IMR-90 (cell line): ENCODE measurements around the gene FBXO4. TPM values are rescaled to one million over a fixed set of nuclear protein-coding genes. Genes with fewer than 3 reads are reported as not detected.

Source experiments
- ATAC-seq: fragments of 200-7000 bp; cut with Tn5 transposase; 2 replicates; pipeline ENCODE4 v1.9.1; 2020; ENCODE audit warnings: low read depth, mild to moderate bottlenecking, moderate library complexity
- BruUV-seq: library from RNA; stranded (reverse); fragments of 400-500 nt; replicated peaks from 2 replicates; lab custom pipeline; 2021; lab: Mats Ljungman, UMichigan
- CTCF ChIA-PET: fragments of 300-600 bp; formaldehyde crosslinking; extraction: SDS; loops from one replicate; lab custom pipeline; 2021; ENCODE audit warnings: antibody characterized with exemption; lab: Yijun Ruan, JAX
- POLR2A ChIA-PET: fragments of 300-600 bp; sonication (Branson Sonifier 250); formaldehyde crosslinking; loops from one replicate; lab custom pipeline; 2022; ENCODE audit warnings: antibody characterized with exemption; ENCODE audit not compliant: unreplicated experiment; lab: Charles Lee
- DNase-seq: peaks from one replicate; pipeline ENCODE4 v3.0.0; 2013
- H2AFZ ChIP-seq: replicated peaks from 2 replicates; pipeline ENCODE3; 2013; ENCODE audit warnings: low read length, mild to moderate bottlenecking; ENCODE audit not compliant: poor library complexity
- H2AK5ac ChIP-seq: 2 replicates; pipeline ENCODE4 v1.6.1; 2013; ENCODE audit warnings: low read depth, low read length, inconsistent platforms
- H2AK9ac ChIP-seq: replicated peaks from 2 replicates; pipeline ENCODE3; 2013; ENCODE audit warnings: mild to moderate bottlenecking, low read depth, low read length, moderate library complexity; ENCODE audit not compliant: poor library complexity
- H2BK120ac ChIP-seq: 2 replicates; pipeline ENCODE4 v1.6.1; 2013; ENCODE audit warnings: low read depth, low read length, inconsistent platforms
- H2BK15ac ChIP-seq: 3 replicates; pipeline ENCODE4 v1.6.1; 2013; ENCODE audit warnings: low read depth, low read length, inconsistent platforms
- H2BK20ac ChIP-seq: 2 replicates; pipeline ENCODE4 v1.6.1; 2013; ENCODE audit warnings: low read depth, mild to moderate bottlenecking, inconsistent platforms, low read length, moderate library complexity
- H2BK5ac ChIP-seq: 2 replicates; pipeline ENCODE4 v1.6.1; 2013; ENCODE audit warnings: mild to moderate bottlenecking, low read depth, low read length, inconsistent platforms; ENCODE audit not compliant: poor library complexity, severe bottlenecking
- H3K14ac ChIP-seq: replicated peaks from 2 replicates; pipeline ENCODE4 v1.6.1; 2013; ENCODE audit warnings: low read depth, low read length, inconsistent platforms
- H3K18ac ChIP-seq: 2 replicates; pipeline ENCODE4 v1.6.1; 2013; ENCODE audit warnings: low read depth, low read length, control low read depth
- H3K23ac ChIP-seq: 2 replicates; pipeline ENCODE4 v1.6.1; 2013; ENCODE audit warnings: low read depth, low read length, inconsistent platforms
- H3K27ac ChIP-seq: 2 replicates; pipeline ENCODE4 v1.5.1; 2013; ENCODE audit warnings: mild to moderate bottlenecking, control low read depth, low read length; ENCODE audit not compliant: insufficient read depth
- H3K27me3 ChIP-seq: 2 replicates; pipeline ENCODE4 v1.6.1; 2013; ENCODE audit warnings: low read length; ENCODE audit not compliant: control insufficient read depth, insufficient read depth
- H3K36me3 ChIP-seq: 2 replicates; pipeline ENCODE4 v1.6.1; 2013; ENCODE audit warnings: low read length, mixed read lengths; ENCODE audit not compliant: control insufficient read depth, insufficient read depth
- H3K4ac ChIP-seq: 2 replicates; pipeline ENCODE4 v1.6.1; 2013; ENCODE audit warnings: low read depth, low read length, inconsistent platforms
- H3K4me1 ChIP-seq: 2 replicates; pipeline ENCODE4 v1.6.1; 2013; ENCODE audit warnings: low read length, mixed read lengths; ENCODE audit not compliant: control insufficient read depth, insufficient read depth
- H3K4me2 ChIP-seq: 2 replicates; pipeline ENCODE4 v1.6.1; 2013; ENCODE audit warnings: low read depth, mild to moderate bottlenecking, control low read depth, low read length, moderate library complexity
- H3K4me3 ChIP-seq: 2 replicates; pipeline ENCODE4 v1.5.1; 2013; ENCODE audit warnings: low read depth, mild to moderate bottlenecking, control low read depth, low read length, moderate library complexity; ENCODE audit not compliant: insufficient read depth
- H3K56ac ChIP-seq: 2 replicates; pipeline ENCODE4 v1.6.1; 2013; ENCODE audit warnings: low read length, inconsistent platforms; ENCODE audit not compliant: insufficient read depth; ENCODE audit errors: extremely low read depth
- H3K79me1 ChIP-seq, 2 experiments: 2 replicates each; pipeline ENCODE4 v1.6.1; 2013; ENCODE audit warnings: low read length in 2 of 2, inconsistent platforms in 1 of 2, low read depth in 1 of 2
- H3K9ac ChIP-seq: 2 replicates; pipeline ENCODE4 v1.6.1; 2013; ENCODE audit warnings: low read depth, low read length, control low read depth
- H3K9me1 ChIP-seq: 2 replicates; pipeline ENCODE4 v1.6.1; 2013; ENCODE audit warnings: low read length, inconsistent platforms; ENCODE audit not compliant: insufficient read depth
- H3K9me3 ChIP-seq: 2 replicates; pipeline ENCODE4 v1.6.1; 2013; ENCODE audit warnings: low read length; ENCODE audit not compliant: control insufficient read depth, insufficient read depth
- H4K20me1 ChIP-seq: 2 replicates; pipeline ENCODE4 v1.6.1; 2013; ENCODE audit warnings: low read length, inconsistent platforms; ENCODE audit not compliant: insufficient read depth
- H4K5ac ChIP-seq: 2 replicates; pipeline ENCODE4 v1.6.1; 2013; ENCODE audit warnings: mild to moderate bottlenecking, low read depth, low read length, control low read depth
- H4K8ac ChIP-seq, 2 experiments: 2 replicates each; pipeline ENCODE4 v1.6.1; 2013; ENCODE audit warnings: low read depth in 2 of 2, low read length in 2 of 2, control low read depth in 1 of 2, inconsistent platforms in 1 of 2
- H4K91ac ChIP-seq: 2 replicates; pipeline ENCODE4 v1.6.1; 2013; ENCODE audit warnings: low read depth, low read length, inconsistent platforms; ENCODE audit not compliant: insufficient read depth
- MAFK ChIP-seq: IDR thresholded peaks from 2 replicates; pipeline ENCODE4 v1.6.1; 2012; ENCODE audit warnings: low read depth, low read length, improper control_type of control experiment
- POLR2A ChIP-seq: IDR thresholded peaks from 2 replicates; pipeline ENCODE4 v1.6.1; 2012; ENCODE audit warnings: mild to moderate bottlenecking, low read depth, low read length
- WGBS, 2 experiments: methylation state at CpG; one replicate each; pipeline versions ENCODE4 v1.1.5 to v1.1.7; 2013; ENCODE audit warnings: missing lambda C conversion rate in 2 of 2; ENCODE audit not compliant: insufficient read length in 1 of 2; ENCODE audit errors: extremely low coverage in 2 of 2; 5-methylcytosine and 5-hydroxymethylcytosine counted together
- dilution Hi-C: fragments of 300-500 bp; cut with HindIII; formaldehyde crosslinking; loops from one replicate; pipeline ENCODE4 v1.14.3; 2018; ENCODE audit warnings: low sequenced_read_pairs; ENCODE audit not compliant: unreplicated experiment
- in situ Hi-C: fragments of 300-500 bp; cut with MboI; formaldehyde crosslinking; loops from 3 replicates; pipeline ENCODE4 v1.14.3; 2019; ENCODE audit warnings: low sequenced_read_pairs, inconsistent platforms, mixed read lengths
- intact Hi-C: fragments of 100-400 bp; cut with micrococcal nuclease; formaldehyde crosslinking; loops from 2 replicates; pipeline ENCODE4 v1.10.0; 2022
- polyA plus RNA-seq, 3 experiments: library from polyadenylated mRNA; depleted of rRNA; stranded (reverse); fragments of >200 nt; gene quantifications; 2 replicates each; pipeline ENCODE4 v1.2.3, GENCODE V29; 2012; ENCODE audit warnings: low replicate concordance in 1 of 3
- total RNA-seq: library from RNA; depleted of rRNA; stranded (reverse); fragments of >200 nt; gene quantifications from 2 replicates; pipeline ENCODE4 v1.2.3, GENCODE V29; 2012

The FBXO4 gene
- total and polyA plus RNA-seq, 2 of the 4 experiments (the other 2 are of a cell fraction): 3.5 to 4.1 TPM

- Histone ChIP-seq H2BK5ac (peak overlapping the region; percentile 23), H4K8ac (peak overlapping the region; percentile 98), H2BK20ac (no peak overlapping the region), H3K14ac (peak overlapping the region; percentile 72), H3K18ac (peak overlapping the region; percentile 10; the same call in 1 of the 2 replicates), H3K79me1 (peaks cover 0 to 6% of the 10 kb centered on the region in 2 experiments; a peak in 1 of 4 replicates), H3K4me1 (no peaks in the 10 kb centered on the region; the same call in 1 of the 2 replicates), H3K9ac (peak overlapping the region; percentile 37), H3K36me3 (peaks cover 2% of the 10 kb centered on the region; the same call in 1 of the 2 replicates), H2BK120ac (no peak overlapping the region), H3K9me3 (no peaks in the 10 kb centered on the region), H2AFZ (peak overlapping the region; percentile 95), H2AK5ac (no peak overlapping the region), H4K91ac (peak overlapping the region; percentile 38), H3K23ac (no peak overlapping the region), H3K4me3 (peak overlapping the region; percentile 67; the same call in 1 of the 2 replicates), H4K20me1 (no peaks in the 10 kb centered on the region), H3K27ac (peak overlapping the region; percentile 26), H2AK9ac (no peak overlapping the region), H2BK15ac (peak overlapping the region; percentile 25; the same call in 1 of the 3 replicates), H3K4me2 (peak overlapping the region; percentile 68), H3K56ac (peak overlapping the region; percentile 74), H3K9me1 (no peaks in the 10 kb centered on the region), H3K27me3 (no peaks in the 10 kb centered on the region), H3K4ac (peak overlapping the region; percentile 76), H4K5ac (peak overlapping the region; percentile 95)
- BruUV-seq: no TSS peak
- peak; percentile 98 for TF ChIP-seq MAFK
- TF ChIP-seq POLR2A: no peak
- CTCF ChIA-PET: interaction anchor here (1.1 kb wide), 1 partner anchor 68 kb away, joined by 3 read pairs; no protein-coding TSS in a partner anchor
- POLR2A ChIA-PET: no interaction called here
- dilution Hi-C loops: no loop called here
- intact Hi-C loops: loop anchor here (2.0 kb wide), 1 partner anchor 20 kb away; the partner anchor contains the start of gene RIMOC1
- in situ Hi-C loops: no loop called here
- ATAC-seq: no peak
- no peak for DNase-seq
- no CpG with 5 or more reads among the region's 4 CpGs for WGBS, 2 experiments
These were observed 582 bp upstream of the FBXO4 start for GRCh38 chr5:41924526-41924871.
